Measurements from ENCODE around the gene EGFL7.
A peak's percentile ranks its signal among the peaks of the same experiment; 100 is the strongest.

Gene EGFL7

DNA sequence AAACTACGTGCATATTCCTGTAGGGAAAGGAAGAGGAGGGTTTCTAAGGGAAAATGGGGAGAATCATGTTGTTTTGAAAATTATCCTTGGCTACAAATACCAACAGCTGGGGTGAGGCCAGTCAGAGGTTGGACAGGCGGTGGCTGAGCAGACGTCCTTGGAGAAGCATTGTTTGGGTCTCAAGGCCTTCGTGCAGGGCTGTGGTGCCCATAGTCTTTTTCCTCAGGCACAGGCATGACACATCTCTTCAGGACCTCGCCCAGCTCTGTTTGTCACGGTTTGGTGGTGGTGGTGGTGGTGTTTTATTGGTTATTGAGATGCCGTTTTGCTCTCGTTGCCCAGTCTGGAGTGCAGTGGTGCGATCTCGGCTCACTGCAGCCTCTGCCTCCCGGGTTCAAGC, 27.8 kb upstream of the EGFL7 start:
- Histone ChIP-seq H3K4me3 (ENCODE audit: low read depth in 1 of 2, low read length in 2 of 2) (no peak overlapping the region), H3K27ac (ENCODE audit: low read length) (no peak overlapping the region), H3K4me1 (ENCODE audit: control insufficient read depth in 1 of 2, insufficient read depth in 2 of 2, low read length in 2 of 2) (peaks cover 0 to 3% of the 10 kb centered on the region in 2 donors)

DNA sequence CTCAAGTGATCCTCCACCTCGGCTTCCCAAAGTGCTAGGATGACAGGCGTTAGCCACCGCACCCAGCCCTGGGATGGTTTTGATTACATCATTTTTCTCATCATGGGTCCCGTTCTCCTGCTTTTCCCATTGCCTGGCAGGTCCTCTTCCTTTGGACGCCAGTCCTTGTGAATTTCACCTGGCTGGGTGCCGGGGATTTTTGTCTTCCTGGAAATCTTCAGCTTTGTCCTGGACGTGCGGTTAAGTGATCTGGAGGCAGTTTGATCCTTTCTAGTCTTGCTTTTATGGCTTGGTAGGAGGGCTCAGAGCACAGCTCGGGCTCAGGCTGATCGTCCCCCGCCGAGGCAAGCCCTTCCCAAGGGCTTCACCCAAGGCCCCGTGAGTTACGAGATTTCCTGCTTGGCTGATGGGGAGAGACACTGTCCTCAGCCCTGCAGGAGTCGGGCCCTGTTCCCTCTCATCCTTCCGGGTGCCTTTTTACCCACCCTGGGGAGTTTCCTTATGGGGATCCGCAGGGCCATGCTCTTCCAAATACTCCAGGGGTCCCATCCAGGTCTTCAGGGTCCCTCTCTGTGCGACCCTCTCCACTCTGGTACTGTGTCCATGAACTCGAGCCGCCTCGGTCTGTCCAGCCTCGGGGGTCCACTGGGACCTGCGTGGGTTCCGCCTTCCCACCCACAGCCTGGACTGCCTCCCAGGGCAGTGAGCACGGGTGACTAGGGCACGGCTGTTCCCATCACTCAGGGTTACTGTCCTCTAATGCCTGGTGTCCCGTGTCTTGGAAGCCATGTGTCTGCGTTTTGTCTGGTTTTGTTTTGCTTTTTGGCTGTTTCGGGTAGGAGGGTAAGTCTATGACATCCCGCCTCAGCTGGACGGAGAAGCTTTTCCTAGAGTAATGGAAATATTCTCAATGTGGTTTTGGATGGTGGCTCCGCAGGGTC, 22.3 kb upstream of the EGFL7 start:
- Histone ChIP-seq H3K4me1 (ENCODE audit: control insufficient read depth in 1 of 2, insufficient read depth in 2 of 2, low read length in 2 of 2) (peaks cover 0 to 4% of the 10 kb centered on the region in 2 donors), H3K27me3 (ENCODE audit: low read depth, low read length) (peaks cover 9% of the 10 kb centered on the region), H3K27ac (ENCODE audit: low read length) (no peak overlapping the region)

More for the DNA sequence above, 27.8 kb upstream of the EGFL7 start:
- Histone ChIP-seq H3K27me3 (ENCODE audit: low read depth, low read length) (no peaks in the 10 kb centered on the region), H3K36me3 (ENCODE audit: control insufficient read depth in 1 of 2, insufficient read depth in 2 of 2, low read length in 2 of 2) (no peaks in the 10 kb centered on the region), H3K9me3 (ENCODE audit: control insufficient read depth in 1 of 2, low read length in 2 of 2) (no peaks in the 10 kb centered on the region)

DNA sequence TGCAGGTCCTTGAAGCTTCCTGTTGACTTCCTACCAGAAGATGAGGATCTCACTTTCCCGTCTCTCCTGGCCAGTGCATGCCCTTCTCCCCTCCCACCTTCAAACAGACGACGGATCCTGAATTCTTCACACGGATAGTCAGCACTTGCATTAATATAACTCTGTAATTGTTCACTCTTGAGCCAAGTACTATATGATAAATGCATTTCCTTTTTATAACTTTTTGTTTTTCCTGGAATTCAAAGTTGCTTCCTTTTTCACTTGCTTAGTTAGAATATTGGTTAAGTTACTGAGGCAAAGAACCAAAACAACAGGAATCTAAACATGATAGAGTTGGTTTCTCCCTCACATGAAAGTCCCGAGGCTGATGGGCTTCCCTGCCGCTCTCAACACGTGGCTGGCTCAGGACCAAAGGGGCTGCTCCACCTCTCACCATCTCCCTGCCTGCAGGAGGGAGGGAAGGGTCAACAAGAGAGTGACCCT, 20.2 kb upstream of the EGFL7 start:
- H3K4me1 ChIP-seq (ENCODE audit: control insufficient read depth in 1 of 2, insufficient read depth in 2 of 2, low read length in 2 of 2), result peaks cover 0 to 9% of the 10 kb centered on the region in 2 donors
- no peaks in the 10 kb centered on the region for H3K36me3 ChIP-seq (ENCODE audit: control insufficient read depth in 1 of 2, insufficient read depth in 2 of 2, low read length in 2 of 2)
- H3K27ac ChIP-seq (ENCODE audit: low read length), result no peak overlapping the region
- H3K27me3 ChIP-seq (ENCODE audit: low read depth, low read length), result peaks cover 9% of the 10 kb centered on the region
- H3K9me3 ChIP-seq (ENCODE audit: control insufficient read depth in 1 of 2, low read length in 2 of 2), result no peaks in the 10 kb centered on the region
- no peak overlapping the region for H3K4me3 ChIP-seq (ENCODE audit: low read depth in 1 of 2, low read length in 2 of 2)

More for the DNA sequence above, 22.3 kb upstream of the EGFL7 start:
- no peak overlapping the region for H3K4me3 ChIP-seq (ENCODE audit: low read depth in 1 of 2, low read length in 2 of 2)
- no peaks in the 10 kb centered on the region for H3K9me3 ChIP-seq (ENCODE audit: control insufficient read depth in 1 of 2, low read length in 2 of 2)
- H3K36me3 ChIP-seq (ENCODE audit: control insufficient read depth in 1 of 2, insufficient read depth in 2 of 2, low read length in 2 of 2), result no peaks in the 10 kb centered on the region

DNA sequence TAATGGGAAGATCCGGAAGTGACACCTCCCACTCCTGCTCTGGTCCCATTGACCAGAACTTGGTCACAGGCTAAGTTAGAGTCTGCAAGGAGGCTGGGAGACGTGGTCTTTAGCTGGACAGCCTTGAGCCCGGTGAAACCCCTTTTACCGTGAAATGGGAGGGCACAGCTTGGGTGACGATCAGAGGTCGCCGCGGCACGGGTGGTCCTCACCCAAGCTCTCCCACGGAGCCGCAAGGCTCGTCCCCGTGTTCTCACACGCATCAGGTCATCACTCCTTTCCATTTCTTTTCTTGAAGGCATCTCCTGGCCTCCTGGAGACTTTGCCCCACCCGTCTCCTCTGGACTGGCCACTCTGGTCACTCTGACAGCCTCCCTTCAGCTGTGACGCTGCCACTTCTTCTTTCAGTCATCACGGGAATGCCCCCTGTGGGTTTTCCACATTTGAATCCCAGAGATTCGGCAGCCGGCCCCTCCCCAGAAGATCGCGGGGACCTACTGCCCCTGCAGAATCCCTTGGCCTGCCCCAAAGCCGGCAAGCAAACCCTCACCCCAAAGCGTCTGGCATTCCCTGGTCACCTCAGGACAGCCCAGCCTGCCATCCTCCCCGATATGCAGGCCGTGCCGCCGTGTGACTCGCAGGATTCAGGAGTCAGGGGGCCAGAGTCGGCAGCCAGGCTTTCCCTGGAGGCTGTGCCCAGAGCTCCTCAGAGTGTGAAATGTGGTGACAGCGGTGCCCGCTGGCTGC, 18.9 kb upstream of the EGFL7 start:
- Histone ChIP-seq H3K4me3 (ENCODE audit: low read depth in 1 of 2, low read length in 2 of 2) (peak overlapping the region in 1 of 2 donors; percentile 47), H3K9me3 (ENCODE audit: control insufficient read depth in 1 of 2, low read length in 2 of 2) (no peaks in the 10 kb centered on the region), H3K27ac (ENCODE audit: low read length) (no peak overlapping the region), H3K36me3 (ENCODE audit: control insufficient read depth in 1 of 2, insufficient read depth in 2 of 2, low read length in 2 of 2) (no peaks in the 10 kb centered on the region), H3K4me1 (ENCODE audit: control insufficient read depth in 1 of 2, insufficient read depth in 2 of 2, low read length in 2 of 2) (peaks cover 0 to 9% of the 10 kb centered on the region in 2 donors), H3K27me3 (ENCODE audit: low read depth, low read length) (peaks cover 9% of the 10 kb centered on the region)

DNA sequence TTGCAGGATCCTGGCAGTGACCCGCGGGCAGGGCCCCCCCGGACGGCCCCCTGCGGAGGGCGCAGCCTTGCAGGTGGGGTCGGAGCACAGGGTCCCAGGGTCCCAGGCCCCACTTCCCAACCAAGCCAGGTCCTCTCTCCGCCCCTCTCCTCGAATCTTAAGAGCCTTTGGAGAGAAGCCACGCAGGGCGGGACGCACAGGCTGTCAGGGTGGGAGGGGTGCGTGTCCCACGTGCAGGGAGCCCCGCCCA, 18.4 kb upstream of the EGFL7 start:
- Histone ChIP-seq H3K9me3 (ENCODE audit: control insufficient read depth in 1 of 2, low read length in 2 of 2) (no peaks in the 10 kb centered on the region), H3K36me3 (ENCODE audit: control insufficient read depth in 1 of 2, insufficient read depth in 2 of 2, low read length in 2 of 2) (no peaks in the 10 kb centered on the region), H3K27ac (ENCODE audit: low read length) (no peak overlapping the region), H3K4me3 (ENCODE audit: low read depth in 1 of 2, low read length in 2 of 2) (peak overlapping the region in 1 of 2 donors; percentile 47), H3K4me1 (ENCODE audit: control insufficient read depth in 1 of 2, insufficient read depth in 2 of 2, low read length in 2 of 2) (peaks cover 0 to 9% of the 10 kb centered on the region in 2 donors), H3K27me3 (ENCODE audit: low read depth, low read length) (peaks cover 9% of the 10 kb centered on the region)

DNA sequence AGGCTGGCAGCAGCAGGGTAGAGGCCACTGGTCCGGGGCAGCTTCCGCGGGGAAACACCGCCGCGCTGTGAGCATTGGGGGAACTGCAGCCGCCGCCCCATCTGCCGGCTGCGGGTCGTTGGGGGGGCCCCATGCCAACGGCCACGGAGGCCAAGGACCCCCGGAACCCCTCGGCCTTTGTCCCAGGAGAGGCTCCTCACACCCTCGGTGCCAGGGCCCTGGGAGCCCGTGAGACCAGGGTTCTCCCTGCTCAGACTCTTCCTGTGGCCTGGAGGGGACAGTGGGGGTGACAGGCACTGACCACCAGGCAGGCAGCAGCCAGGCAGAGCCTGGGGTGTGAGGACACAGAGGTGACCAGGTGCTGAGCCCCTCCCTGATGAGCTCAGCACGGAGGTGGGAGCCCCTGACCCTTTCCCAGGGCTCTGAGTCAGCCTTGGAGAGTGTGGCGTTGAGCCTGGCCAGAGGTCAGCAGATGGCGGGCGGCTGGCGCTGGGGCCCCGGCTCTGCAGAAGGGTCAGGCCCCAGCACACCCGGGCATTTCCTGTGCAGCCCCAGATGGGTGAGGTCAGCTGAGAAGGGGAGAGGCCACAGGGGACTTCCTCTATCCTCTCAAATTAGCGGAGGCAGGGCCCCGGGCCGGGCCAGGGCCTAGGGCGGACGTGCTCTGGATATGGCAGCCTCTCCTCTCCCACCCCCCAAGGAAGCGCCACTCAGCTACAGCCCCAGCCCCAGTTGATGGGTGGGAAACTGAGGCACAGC, 17.9 kb upstream of the EGFL7 start:
- H3K27ac ChIP-seq (ENCODE audit: low read length), result no peak overlapping the region
- peak overlapping the region in 1 of 2 donors; percentile 47 for H3K4me3 ChIP-seq (ENCODE audit: low read depth in 1 of 2, low read length in 2 of 2)
- peaks cover 9% of the 10 kb centered on the region for H3K27me3 ChIP-seq (ENCODE audit: low read depth, low read length)
- H3K4me1 ChIP-seq (ENCODE audit: control insufficient read depth in 1 of 2, insufficient read depth in 2 of 2, low read length in 2 of 2), result peaks cover 0 to 9% of the 10 kb centered on the region in 2 donors
- H3K36me3 ChIP-seq (ENCODE audit: control insufficient read depth in 1 of 2, insufficient read depth in 2 of 2, low read length in 2 of 2), result no peaks in the 10 kb centered on the region
- no peaks in the 10 kb centered on the region for H3K9me3 ChIP-seq (ENCODE audit: control insufficient read depth in 1 of 2, low read length in 2 of 2)

DNA sequence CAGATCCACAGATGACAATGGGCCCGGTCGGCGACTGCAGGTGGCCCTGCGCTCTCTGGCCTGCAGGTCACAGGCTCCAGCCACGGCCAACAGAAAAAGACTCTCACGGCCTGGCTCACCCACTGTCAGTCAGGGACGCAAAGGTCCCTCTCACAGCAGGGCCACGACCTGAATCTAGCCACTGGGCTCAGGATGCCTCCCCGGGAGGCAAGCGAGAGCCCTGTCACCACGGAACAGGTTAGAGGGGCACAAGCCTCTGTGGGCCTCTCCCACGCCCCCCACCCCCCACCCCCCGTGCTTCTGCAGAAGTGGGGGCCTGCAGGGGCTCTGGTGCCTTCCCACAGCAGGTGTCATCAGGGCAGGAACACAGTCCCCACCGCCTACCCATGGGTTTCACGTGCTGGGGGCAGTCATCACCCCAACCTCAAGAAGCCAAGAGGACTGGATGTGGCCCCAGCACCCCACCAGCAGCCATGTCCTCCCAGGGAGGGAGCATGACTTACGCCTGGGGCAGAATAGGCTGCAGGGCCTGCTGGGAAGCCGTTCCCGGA, 17.3 kb upstream of the EGFL7 start:
- H3K9me3 ChIP-seq (ENCODE audit: control insufficient read depth in 1 of 2, low read length in 2 of 2), result no peaks in the 10 kb centered on the region
- no peak overlapping the region for H3K4me3 ChIP-seq (ENCODE audit: low read depth in 1 of 2, low read length in 2 of 2)
- H3K4me1 ChIP-seq (ENCODE audit: control insufficient read depth in 1 of 2, insufficient read depth in 2 of 2, low read length in 2 of 2), result peaks cover 0 to 9% of the 10 kb centered on the region in 2 donors
- no peak overlapping the region for H3K27ac ChIP-seq (ENCODE audit: low read length)
- peaks cover 9% of the 10 kb centered on the region for H3K27me3 ChIP-seq (ENCODE audit: low read depth, low read length)
- H3K36me3 ChIP-seq (ENCODE audit: control insufficient read depth in 1 of 2, insufficient read depth in 2 of 2, low read length in 2 of 2), result no peaks in the 10 kb centered on the region

DNA sequence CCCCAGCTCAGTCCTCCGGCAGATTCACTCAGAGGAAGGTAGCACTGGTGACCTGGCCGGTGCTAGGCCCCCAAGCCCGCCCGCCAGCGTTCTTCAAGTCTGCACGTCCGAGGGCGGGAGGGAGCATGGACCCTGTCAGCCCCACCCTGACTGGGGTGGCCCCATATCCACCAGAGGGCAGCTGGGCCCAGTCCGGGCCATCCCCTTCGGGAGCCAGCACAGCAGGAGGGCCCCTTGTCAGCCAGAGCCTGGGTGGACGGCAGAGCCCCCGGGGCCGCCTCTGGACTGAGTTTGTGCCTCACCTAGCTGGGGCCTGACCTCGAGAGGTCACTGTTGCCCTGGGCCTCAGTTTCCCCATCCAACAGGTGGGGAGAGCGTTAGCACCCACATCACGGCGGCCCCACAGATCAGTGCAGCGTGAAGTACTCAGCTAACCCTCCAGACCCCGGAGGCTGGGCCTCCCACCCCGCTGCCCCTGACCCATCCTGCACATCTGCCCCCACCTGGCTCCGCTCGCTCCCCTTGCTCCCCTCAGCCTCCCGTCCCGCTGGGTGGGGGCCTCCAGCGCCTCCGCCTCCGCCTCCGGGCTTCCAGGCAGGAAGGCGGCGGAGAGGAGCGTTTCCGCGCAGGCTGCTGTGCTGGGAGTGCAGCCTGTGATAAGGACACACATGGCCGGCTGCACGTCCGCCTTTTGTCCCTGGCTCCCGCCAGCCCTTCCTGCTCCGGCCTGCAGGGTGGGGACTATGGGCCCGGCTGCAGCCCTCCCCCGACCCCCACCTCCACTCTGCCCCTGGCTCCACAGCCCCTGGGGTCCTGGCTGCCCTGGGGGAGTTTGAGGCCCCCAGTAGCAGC, 16.6 kb upstream of the EGFL7 start:
- H3K36me3 ChIP-seq (ENCODE audit: control insufficient read depth in 1 of 2, insufficient read depth in 2 of 2, low read length in 2 of 2), result no peaks in the 10 kb centered on the region
- no peaks in the 10 kb centered on the region for H3K9me3 ChIP-seq (ENCODE audit: control insufficient read depth in 1 of 2, low read length in 2 of 2)
- no peak overlapping the region for H3K4me3 ChIP-seq (ENCODE audit: low read depth in 1 of 2, low read length in 2 of 2)
- H3K27ac ChIP-seq (ENCODE audit: low read length), result no peak overlapping the region
- H3K27me3 ChIP-seq (ENCODE audit: low read depth, low read length), result peaks cover 9% of the 10 kb centered on the region
- peaks cover 0 to 9% of the 10 kb centered on the region in 2 donors for H3K4me1 ChIP-seq (ENCODE audit: control insufficient read depth in 1 of 2, insufficient read depth in 2 of 2, low read length in 2 of 2)

DNA sequence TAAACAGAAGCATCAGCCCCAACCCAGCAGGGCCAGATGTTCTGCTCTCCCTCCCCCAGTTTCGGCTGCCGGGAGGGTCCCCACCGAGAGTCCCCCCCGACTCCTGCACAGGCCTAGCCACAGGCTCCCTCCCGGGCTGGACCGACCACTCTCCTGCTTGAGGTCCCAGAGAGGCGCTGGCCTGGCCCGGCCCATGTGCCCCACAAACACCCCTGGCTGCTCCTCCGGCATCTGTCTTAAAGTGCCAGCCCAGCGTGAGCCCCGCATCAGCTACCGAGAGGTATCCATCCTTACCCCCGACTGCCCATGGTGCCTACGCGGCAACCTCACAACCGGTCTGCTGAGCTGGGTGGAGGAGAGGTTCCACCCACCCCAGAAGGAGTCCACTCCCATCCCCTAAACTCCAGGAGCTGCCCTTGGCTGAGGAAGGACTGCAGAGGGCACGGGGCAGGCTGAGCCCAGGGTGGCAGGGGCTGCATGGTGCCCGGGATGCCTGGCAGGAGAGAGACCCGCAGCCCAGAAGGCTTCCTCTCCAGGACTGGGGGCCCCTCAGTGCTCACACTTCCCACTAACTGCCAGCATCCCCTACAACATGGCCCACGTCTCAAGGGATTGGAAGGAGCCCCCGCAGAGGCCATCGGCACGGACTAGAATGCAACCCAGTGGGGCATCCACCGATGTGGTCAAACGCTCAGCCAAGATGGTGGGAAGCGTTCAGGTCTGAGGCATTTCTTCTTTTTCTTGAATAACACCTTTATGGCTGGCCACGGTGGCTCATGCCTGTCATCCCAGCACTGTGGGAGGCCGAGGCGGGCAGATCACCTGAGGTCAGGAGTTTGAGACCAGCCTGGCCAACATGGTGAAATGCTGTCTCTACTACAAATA, 15.6 kb upstream of the EGFL7 start:
- H3K9me3 ChIP-seq (ENCODE audit: control insufficient read depth in 1 of 2, low read length in 2 of 2), result no peaks in the 10 kb centered on the region
- H3K36me3 ChIP-seq (ENCODE audit: control insufficient read depth in 1 of 2, insufficient read depth in 2 of 2, low read length in 2 of 2), result no peaks in the 10 kb centered on the region
- no peak overlapping the region for H3K4me3 ChIP-seq (ENCODE audit: low read depth in 1 of 2, low read length in 2 of 2)
- H3K27me3 ChIP-seq (ENCODE audit: low read depth, low read length), result peaks cover 9% of the 10 kb centered on the region
- peaks cover 0 to 9% of the 10 kb centered on the region in 2 donors for H3K4me1 ChIP-seq (ENCODE audit: control insufficient read depth in 1 of 2, insufficient read depth in 2 of 2, low read length in 2 of 2)
- H3K27ac ChIP-seq (ENCODE audit: low read length), result no peak overlapping the region
